ENCODE data around the gene CHRNB1.

The CHRNB1 gene

DNA sequence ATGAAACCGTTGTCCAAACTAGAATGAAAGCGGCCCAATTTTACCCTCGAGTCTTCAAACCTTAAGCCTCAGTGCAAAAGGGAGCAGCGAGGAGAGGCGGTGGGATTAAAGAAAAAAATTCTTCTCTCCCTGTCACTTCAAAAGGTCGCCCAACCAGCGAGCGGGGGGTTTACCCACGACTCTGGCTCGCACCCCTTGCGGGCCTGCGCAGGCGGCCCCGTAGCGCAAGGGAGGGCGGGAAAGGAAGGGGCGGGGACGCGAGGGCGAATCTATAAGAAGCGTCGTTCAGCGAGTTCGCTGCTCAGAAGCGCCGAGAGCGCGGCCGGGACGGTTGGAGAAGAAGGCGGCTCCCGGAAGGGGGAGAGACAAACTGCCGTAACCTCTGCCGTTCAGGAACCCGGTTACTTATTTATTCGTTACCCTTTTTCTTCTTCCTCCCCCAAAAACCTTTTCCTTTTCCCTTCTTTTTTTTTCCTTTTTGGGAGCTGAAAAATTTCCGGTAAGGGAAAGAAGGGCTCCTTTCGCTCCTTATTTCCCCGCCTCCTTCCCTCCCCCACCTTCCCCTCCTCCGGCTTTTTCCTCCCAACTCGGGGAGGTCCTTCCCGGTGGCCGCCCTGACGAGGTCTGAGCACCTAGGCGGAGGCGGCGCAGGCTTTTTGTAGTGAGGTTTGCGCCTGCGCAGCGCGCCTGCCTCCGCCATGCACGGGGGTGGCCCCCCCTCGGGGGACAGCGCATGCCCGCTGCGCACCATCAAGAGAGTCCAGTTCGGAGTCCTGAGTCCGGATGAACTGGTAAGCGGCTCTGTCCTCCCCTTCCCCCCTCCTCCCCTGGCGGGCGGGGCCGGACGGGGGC, 39.4 kb downstream of the CHRNB1 start, which contains the start of gene POLR2A:
Gene POLR2A, plus strand, starts transcription at position 300 of the 852 bp plus-strand sequence.
- DNase-seq (ENCODE audit: low spot score): peak; percentile 98

DNA sequence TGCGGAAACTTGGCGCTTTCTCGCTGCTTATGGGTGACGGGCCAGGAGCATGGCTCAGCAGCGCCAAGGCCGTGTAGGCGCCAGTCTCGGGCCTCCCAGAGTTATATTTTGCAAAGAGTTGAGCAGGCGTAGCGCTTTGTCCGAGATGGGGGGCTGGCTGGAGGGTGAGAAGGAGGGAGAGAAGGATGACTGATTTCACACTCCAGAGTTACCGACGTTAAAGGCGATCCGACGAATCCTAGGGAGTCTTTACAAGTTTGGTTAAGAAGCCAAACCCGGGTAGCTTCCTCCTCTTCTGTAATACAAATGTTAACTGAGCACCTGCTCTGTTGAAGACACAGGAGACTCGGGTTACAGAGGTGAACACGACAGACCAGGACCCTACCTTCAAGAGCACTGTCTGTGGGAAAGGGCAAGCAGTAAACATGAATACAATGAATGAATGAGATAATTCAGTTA, 40.1 kb downstream of the CHRNB1 start:
- DNase-seq (ENCODE audit: low spot score): no peak

DNA sequence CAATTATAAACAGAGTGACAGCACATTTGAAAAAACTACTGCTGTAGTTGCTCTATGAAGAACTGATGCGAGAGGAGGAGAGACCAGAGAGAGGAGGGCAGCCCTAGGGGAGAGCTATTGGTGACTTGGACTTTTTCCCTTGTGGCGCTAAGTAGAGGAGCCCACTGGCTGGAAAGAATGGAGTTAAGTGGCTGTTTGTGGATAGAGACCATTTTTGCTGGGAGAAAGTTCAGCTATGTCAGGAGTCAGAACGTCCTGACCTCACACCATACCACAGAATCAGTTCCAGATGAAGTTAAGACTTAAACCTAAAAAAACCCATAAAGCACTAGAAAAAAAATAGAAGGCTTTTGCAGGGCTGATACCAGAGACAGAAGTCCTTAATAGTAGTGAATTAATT, 41.3 kb downstream of the CHRNB1 start:
- DNase-seq (ENCODE audit: low spot score): no peak

DNA sequence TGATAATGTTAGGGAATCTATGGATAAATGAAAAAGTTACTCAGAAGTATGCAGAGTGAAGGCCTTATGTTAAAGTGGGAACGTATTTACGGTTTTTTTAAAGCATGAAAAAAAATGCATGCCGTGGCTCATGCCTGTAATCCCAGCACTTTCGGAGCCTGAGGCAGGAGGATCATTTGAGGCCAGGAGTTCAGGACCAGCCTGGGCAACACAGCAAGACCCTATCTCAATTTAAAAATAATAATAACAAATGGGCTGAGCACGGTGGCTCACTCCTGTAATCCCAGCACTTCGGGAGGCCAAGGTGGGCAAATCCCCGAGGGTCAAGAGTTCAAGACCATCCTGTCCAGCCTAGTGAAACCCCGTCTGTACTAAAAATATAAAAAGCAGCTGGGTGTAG, 45.3 kb downstream of the CHRNB1 start:
- no peak for DNase-seq (ENCODE audit: low spot score)

DNA sequence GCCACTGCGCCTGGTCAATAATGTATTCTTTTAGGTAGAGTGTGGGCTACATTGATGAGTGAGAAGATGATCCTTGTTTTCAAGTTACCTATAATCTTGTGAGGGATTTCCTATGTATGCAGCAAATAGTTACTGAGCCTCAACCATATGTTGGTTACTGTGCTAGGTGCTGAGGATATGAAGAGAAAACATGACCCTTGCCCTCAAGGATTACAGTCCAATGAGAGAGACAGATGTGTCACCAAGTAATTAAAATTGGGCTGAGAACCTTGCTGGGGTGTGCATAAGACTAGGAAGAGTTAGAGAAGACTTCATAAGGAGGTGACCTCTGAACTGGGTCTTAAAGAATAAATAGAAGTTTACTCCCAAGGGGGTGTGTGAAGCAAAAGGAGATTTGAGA, 46.7 kb downstream of the CHRNB1 start:
- no peak for DNase-seq (ENCODE audit: low spot score)

DNA sequence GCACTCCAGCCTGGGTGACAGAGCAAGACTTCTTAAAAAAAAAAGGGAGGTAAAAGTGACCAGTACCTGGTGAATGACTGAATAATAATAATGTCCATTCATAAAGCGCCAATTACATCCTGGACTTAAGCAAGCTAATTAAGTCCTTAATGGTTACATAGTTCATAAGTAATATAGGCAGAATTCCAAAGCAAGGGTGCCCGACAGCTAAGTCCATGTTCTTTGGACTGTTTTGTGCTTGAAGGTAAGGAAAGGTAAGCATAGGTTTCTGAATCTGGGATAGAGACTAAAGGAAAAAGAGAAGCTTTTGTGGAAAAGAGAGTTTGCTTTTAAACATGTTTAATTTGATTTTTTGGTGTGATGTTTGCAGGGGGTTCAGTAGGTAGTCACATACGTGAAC, 49.1 kb downstream of the CHRNB1 start:
- DNase-seq (ENCODE audit: low spot score): no peak

DNA sequence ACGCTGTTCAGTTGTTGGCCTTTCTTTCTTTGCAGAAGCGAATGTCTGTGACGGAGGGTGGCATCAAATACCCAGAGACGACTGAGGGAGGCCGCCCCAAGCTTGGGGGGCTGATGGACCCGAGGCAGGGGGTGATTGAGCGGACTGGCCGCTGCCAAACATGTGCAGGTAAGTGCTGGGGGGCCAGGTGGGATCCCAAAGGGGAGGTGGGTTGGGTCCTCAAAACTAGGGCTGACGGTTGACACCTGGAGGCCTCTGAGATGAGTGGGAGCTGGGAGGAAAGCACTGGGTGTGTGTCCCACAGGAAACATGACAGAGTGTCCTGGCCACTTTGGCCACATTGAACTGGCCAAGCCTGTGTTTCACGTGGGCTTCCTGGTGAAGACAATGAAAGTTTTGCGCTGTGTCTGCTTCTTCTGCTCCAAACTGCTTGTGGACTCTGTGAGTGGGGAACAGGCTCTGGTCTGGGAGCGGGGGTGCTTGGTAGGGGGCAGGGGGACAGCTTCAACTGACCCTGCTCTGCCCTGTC, 51.1 kb downstream of the CHRNB1 start:
- no peak for DNase-seq (ENCODE audit: low spot score)

DNA sequence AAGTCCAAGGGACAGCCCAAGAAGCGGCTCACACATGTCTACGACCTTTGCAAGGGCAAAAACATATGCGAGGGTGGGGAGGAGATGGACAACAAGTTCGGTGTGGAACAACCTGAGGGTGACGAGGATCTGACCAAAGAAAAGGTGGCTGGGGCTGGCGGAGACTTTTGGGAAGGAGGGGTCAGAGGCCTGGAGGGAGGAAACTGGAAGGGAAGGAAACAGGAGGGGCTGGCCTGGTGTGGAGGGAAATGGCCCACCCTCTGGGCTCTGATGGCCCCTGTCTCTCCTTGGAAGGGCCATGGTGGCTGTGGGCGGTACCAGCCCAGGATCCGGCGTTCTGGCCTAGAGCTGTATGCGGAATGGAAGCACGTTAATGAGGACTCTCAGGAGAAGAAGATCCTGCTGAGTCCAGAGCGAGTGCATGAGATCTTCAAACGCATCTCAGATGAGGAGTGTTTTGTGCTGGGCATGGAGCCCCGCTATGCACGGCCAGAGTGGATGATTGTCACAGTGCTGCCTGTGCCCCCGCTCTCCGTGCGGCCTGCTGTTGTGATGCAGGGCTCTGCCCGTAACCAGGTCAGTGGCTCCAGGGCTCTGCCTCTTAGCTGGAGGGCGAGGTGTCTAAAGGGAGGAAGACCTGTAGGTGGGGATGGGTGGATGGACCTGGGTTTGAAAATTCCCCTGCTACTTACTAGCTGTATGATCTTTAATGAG, 51.8 kb downstream of the CHRNB1 start:
- DNase-seq (ENCODE audit: low spot score): no peak

DNA sequence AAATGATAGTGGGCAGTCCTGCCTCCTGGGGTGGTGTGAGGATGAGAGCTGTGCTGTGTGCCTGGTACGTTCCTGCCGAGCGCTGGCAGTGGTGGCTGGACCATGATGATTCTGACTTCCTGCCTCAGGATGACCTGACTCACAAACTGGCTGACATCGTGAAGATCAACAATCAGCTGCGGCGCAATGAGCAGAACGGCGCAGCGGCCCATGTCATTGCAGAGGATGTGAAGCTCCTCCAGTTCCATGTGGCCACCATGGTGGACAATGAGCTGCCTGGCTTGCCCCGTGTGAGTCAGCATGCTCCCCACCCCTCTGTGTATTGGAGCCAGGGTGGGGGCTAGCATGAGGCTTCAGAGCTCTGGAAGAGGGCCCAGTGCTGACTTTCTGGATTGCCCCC, 52.4 kb downstream of the CHRNB1 start:
- no peak for DNase-seq (ENCODE audit: low spot score)

DNA sequence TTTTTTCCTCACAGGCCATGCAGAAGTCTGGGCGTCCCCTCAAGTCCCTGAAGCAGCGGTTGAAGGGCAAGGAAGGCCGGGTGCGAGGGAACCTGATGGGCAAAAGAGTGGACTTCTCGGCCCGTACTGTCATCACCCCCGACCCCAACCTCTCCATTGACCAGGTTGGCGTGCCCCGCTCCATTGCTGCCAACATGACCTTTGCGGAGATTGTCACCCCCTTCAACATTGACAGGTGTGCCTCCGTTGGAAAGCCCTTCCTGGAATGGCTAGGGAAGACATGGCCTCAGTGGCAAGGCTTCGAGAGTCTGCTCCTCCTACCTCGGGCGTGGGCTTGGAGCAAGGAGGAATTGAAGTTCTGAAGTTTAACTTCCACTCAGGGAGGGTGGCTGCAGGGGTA, 52.8 kb downstream of the CHRNB1 start:
- no peak for DNase-seq (ENCODE audit: low spot score)

DNA sequence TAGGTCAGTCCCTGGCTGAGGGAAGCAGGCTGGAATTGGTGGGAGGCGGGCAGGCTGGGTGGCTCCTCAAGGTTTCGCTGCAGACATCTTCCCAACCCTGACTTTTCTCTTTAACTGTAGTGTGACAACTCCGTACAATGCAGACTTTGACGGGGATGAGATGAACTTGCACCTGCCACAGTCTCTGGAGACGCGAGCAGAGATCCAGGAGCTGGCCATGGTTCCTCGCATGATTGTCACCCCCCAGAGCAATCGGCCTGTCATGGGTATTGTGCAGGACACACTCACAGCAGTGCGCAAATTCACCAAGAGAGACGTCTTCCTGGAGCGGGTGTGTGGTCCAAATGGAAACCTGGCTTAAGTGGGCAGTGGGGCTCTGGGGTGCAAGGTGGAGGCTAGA, 54.3 kb downstream of the CHRNB1 start:
- no peak for DNase-seq (ENCODE audit: low spot score)

DNA sequence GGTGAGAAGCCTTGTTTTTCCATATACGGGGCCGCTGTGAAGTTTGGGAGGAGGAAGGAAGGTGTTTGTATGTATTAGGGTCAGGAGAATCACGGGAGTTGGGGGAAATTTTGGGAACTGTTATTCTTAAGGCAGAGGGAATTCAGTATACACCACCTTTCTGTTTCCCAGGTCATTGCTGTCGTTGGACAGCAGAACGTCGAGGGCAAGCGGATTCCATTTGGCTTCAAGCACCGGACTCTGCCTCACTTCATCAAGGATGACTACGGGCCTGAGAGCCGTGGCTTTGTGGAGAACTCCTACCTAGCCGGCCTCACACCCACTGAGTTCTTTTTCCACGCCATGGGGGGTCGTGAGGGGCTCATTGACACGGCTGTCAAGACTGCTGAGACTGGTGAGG, 56.9 kb downstream of the CHRNB1 start:
- no peak for DNase-seq (ENCODE audit: low spot score)

DNA sequence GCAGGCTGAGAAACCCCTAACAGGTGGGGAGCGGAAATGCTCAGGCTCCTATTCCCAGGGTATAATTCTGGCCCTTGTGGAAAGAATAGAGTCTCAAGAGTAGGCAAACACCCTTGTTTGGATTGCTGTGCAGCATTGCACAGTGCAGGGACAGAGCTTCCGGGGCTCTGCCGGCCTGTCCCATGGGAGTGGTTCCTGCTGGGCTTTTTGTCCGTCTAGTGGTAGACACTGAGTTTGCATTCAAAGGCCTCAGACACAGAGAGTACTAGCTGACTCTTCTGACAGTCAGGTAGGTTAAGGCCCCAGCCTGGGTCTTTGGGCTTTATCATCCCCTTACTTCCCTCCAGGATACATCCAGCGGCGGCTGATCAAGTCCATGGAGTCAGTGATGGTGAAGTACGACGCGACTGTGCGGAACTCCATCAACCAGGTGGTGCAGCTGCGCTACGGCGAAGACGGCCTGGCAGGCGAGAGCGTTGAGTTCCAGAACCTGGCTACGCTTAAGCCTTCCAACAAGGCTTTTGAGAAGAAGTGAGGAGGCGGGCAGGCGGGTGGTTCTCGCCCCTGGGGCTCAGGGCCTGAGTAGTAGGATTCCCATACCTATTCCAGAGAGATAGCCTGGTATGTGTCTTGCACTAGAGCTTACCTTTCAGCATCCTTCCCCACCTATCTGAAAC, 57.4 kb downstream of the CHRNB1 start:
- no peak for DNase-seq (ENCODE audit: low spot score)

DNA sequence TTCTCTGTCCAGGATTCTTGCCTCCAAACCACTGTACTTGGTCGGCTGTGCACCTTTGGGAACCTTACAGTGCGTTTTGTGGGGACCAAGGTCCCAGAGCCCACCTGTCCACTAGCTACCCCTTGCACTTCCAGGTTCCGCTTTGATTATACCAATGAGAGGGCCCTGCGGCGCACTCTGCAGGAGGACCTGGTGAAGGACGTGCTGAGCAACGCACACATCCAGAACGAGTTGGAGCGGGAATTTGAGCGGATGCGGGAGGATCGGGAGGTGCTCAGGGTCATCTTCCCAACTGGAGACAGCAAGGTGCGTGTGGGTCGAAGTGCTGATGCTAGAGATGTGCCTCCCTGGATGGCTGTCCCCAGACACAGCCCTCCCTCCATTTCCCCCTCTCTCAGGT, 58.1 kb downstream of the CHRNB1 start:
- no peak for DNase-seq (ENCODE audit: low spot score)

DNA sequence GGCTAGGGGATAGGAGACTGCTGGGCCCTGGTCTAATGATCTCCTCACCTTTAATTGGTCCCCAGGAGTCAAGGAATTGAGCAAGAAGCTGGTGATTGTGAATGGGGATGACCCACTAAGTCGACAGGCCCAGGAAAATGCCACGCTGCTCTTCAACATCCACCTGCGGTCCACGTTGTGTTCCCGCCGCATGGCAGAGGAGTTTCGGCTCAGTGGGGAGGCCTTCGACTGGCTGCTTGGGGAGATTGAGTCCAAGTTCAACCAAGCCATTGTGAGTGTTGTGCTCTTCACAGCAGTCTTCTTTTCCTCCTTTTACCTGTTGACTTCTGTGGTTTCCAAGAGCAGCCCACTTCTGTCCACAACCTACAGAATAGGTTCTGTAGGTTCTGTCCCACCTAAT, 58.7 kb downstream of the CHRNB1 start:
- no peak for DNase-seq (ENCODE audit: low spot score)
